ENCODE measurements around the gene SNX30.

DNA sequence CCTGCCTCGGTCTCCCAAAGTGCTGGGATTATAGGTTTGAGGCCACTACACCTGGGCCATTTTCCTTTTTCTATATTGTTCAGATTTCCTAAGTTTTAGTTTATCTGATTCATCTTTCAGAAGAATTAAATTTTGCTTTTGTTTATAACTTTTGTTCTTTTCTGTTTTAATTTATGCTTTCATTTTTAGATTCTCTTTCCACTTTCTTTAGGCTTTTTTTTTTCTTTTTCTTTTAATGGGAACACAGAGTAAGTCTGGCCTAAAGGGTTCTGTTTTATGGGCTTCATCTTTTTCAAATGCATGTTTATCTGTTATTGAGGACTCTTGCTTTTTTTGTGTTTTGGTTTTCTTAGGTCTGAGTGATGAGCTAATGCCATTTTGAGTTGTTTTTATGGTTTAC lies 42.1 kb downstream of the SNX30 start:
- no peak for TF ChIP-seq EZH2 (IDR thresholded peaks at IDR 0.05; ENCODE audit: low read length, unreplicated experiment)
- TF ChIP-seq, protein P1, sequence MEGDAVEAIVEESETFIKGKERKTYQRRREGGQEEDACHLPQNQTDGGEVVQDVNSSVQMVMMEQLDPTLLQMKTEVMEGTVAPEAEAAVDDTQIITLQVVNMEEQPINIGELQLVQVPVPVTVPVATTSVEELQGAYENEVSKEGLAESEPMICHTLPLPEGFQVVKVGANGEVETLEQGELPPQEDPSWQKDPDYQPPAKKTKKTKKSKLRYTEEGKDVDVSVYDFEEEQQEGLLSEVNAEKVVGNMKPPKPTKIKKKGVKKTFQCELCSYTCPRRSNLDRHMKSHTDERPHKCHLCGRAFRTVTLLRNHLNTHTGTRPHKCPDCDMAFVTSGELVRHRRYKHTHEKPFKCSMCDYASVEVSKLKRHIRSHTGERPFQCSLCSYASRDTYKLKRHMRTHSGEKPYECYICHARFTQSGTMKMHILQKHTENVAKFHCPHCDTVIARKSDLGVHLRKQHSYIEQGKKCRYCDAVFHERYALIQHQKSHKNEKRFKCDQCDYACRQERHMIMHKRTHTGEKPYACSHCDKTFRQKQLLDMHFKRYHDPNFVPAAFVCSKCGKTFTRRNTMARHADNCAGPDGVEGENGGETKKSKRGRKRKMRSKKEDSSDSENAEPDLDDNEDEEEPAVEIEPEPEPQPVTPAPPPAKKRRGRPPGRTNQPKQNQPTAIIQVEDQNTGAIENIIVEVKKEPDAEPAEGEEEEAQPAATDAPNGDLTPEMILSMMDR (conservative IDR thresholded peaks at IDR 0.05; ENCODE audit: low read depth, low read length), result no peak
- no peak for TF ChIP-seq EZH2phosphoT487 (IDR thresholded peaks at IDR 0.05; ENCODE audit: borderline replicate concordance, low read length)
